ENCODE data around the gene VAMP8.
"Not testable (repeated sequence)": the region's sequence is repeated elsewhere in the genome, so short reads cannot be mapped to it uniquely, and the experiment has no call there.

Gene VAMP8

GRCh38 chr2:85579266-85579935, 2.0 kb downstream of the VAMP8 start:
- DNase-seq (ENCODE audit: low spot score), result no peak

- no peak for DNase-seq (ENCODE audit: low spot score)
Observed at GRCh38 chr2:85580206-85580605, 2.8 kb downstream of the VAMP8 start.

DNA sequence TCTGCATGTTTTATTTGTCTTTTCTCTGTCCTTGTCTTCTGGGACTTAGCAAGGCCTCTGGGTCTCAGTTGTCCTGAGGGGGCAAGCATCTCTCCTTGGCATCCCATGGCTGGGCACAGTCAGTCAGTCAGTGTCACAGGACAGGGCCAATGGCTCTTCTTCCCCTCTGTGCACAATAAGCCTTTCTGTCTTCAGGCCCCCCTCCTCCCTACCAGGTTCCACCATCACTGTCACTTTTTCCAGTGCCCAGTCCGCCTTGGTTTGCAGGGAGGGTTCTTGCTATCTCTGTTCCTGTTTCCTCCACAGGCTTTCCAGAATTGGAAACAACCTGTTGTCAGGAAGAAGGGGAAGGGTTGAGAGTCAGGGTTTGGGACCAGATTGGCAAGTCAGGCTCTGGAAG, 5.1 kb downstream of the VAMP8 start:
- no peak for DNase-seq (ENCODE audit: low spot score)

GRCh38 chr2:85583667-85584353, 6.4 kb downstream of the VAMP8 start:
- DNase-seq (ENCODE audit: low spot score), result no peak

GRCh38 chr2:85584354-85584856, 7.0 kb downstream of the VAMP8 start, which contains the start of gene VAMP5:
Gene VAMP5, plus strand, starts transcription at chr2:85584431. Its CDS starts 60 bp downstream, at chr2:85584491.
- peak; percentile 55 for DNase-seq (ENCODE audit: low spot score)

DNA sequence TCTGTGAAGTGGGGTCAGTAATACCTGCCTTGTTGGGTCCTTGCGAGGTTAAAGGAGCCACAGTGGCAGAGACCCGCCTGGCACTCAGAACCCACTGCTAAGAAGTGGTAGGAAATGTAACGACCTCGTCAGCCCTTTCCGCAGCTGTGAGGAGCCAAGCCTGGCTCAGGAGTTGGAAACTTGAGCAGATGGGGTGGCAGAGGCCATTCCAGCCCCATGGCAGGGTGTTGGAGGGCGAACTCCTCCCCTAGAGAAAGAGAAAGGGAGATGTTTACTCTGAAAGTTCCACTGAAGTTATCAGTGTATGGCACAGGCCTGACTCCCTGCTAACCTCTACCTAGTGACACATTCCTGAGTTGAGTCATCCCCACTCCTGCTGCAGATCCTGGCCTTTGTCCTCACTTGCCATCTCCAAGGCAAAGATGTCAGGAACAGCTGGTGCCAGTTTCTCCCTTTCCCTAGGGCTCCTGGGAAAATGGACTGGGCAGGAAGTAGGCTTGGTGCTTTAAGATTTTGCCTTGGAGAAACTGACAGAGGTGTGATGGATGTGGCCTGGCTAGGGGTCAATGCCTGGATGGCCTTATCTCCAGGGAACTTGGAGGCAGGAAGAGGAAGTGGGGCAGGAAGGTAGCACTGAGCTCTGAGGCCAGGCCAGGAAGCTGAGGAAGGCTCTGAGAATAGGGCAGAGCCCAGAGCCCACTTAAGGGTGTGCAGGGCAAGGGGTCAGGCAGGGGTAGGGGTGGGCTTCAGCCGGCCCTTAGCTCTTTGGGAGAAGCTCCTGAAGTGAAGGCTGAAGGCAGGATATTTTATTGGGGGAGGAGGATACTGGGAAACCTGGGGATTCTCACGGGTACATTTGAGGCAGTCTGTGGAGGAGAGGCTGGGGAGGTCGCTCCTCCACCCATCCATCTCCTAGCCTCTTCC, 7.7 kb downstream of the VAMP8 start:
- DNase-seq (ENCODE audit: low spot score), result peak; percentile 85

DNA sequence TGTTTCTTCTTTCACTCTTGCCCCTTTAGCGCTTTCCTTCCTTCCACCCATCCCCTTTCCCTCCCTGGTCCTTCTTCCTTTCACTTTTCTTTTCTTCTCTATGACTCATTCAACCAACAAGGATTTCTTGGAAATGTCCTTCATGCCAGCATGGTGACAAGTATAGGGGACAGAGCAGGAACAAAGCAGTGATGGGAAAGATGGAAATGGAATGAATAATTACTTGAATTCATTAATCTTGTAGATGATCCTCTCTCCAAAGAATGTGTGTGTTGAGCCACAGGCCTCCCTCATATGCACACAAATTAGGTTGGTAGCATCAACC, 8.4 kb downstream of the VAMP8 start:
- DNase-seq (ENCODE audit: low spot score), result peak; percentile 88

DNA sequence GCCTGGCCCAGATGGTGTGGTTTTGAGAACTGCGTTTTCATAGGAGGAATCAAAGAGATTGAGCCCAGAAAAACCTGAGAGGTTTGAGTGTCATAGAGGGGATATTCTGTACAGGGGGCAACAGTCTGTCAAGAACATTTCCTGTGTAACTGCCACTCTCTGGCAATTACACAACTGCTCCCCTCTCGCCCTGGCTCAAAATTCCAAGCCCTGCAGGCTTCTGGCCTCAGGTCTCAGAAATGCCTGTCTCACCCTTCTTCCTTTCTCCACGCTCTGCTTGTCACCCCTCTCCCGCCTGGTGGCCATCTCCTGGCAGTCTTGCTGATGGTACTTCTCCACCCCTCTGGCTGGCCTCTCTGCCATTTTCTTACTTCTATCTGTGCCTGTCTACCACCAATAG, 10.8 kb downstream of the VAMP8 start:
- no peak for DNase-seq (ENCODE audit: low spot score)

DNA sequence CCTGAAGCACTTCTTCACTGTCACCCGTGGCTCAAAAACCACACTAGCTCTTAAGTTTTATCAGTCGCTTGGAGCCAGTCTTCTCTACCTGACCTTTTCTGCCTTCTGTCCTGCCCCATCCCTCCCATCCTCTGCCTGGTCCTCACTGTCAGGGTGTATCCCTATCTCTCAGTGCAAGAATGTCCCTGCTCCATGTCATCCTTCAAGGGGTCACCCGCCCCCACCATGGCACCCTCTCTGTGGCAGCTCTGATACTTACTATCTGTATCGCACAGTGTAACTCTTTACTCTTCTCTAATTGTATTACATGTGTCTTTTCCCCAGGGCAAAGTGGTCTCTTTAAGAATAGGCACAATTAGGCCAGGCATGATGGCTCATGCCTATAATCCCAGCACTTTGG, 11.3 kb downstream of the VAMP8 start:
- DNase-seq (ENCODE audit: low spot score), result no peak

GRCh38 chr2:85589181-85589580, 11.8 kb downstream of the VAMP8 start:
- no peak for DNase-seq (ENCODE audit: low spot score)

GRCh38 chr2:85589982-85590791, 12.8 kb downstream of the VAMP8 start:
- DNase-seq (ENCODE audit: low spot score), result peak; percentile 92

DNA sequence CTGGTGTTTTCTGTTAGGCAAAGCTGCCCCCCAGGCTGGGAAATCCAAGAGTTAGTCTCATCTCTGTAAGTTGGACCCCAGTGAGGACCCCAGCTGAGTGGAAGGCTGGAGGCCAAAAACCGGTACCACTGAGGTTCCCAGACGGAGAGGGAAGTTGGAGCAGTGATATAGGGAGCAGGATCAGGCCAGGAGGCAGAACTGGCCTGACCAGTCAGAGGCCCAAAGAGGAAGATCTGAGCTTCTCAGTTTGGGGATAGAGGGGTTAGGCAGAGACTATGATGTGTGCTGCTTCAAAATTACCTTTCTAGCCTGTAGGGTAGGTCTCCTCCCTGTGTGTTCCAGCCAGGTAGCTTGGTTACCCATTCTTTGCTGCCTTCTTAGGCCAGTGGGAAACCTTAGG, 13.6 kb downstream of the VAMP8 start:
- no peak for DNase-seq (ENCODE audit: low spot score)

GRCh38 chr2:85591563-85591962, 14.2 kb downstream of the VAMP8 start:
- no peak for DNase-seq (ENCODE audit: low spot score)

GRCh38 chr2:85592299-85592698, 14.9 kb downstream of the VAMP8 start:
- DNase-seq (ENCODE audit: low spot score), result not testable (repeated sequence)

DNA sequence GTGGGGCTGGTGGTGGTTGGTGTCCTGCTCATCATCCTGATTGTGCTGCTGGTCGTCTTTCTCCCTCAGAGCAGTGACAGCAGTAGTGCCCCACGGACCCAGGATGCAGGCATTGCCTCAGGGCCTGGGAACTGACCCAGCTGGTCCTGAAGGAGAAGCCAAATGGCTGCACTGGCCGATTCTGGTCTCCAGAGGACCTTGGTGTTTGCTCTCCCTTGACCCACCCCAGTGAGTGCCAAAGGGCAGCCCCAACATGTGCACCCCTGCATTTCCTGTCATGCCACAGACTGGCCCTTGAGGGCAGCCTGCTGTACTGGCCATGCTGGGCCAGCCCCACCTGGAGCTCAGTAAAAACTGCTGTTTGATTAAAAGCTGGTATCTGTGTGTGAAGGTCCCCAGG, 15.6 kb downstream of the VAMP8 start:
- no peak for DNase-seq (ENCODE audit: low spot score)

- no peak for DNase-seq (ENCODE audit: low spot score)
Observed at GRCh38 chr2:85594715-85595300, 17.4 kb downstream of the VAMP8 start.

DNA sequence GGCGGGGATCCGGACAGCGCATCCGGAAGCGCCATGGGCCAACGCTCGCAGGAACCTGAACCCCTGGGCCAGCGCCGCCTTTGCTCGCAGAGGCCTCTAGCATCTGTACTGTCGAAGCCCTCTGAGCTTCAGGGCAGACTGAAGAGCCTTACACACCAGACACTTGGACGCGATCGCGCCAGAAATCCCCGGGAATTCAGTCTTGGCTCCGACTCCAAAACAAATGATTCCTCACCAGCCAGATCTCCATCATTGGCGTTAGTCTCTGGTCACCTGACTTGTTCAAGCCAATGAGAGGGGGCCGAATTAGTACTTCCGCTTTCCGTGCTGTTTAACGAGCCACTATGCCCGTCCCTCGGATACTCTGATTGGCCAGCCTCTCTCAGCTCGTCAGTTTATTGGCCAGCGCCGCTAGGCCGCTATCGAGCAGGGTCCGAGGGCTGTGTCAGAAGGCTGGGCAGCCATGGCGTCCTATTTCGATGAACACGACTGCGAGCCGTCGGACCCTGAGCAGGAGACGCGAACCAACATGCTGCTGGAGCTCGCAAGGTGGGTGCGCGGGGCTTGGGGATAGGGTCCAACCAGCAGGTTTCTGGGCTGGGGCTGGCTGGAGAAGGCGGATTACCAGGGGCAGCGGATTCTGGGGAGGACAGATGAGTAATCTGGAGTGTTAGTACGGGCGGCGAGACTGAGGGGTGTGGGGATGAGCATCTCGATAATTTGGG, 18.1 kb downstream of the VAMP8 start, which contains the start of gene RNF181:
RNF181 (plus strand) TSS at position 445 of the 725 bp plus-strand sequence; CDS start at position 464, 19 bp downstream.
- peak; percentile 99 for DNase-seq (ENCODE audit: low spot score)

DNA sequence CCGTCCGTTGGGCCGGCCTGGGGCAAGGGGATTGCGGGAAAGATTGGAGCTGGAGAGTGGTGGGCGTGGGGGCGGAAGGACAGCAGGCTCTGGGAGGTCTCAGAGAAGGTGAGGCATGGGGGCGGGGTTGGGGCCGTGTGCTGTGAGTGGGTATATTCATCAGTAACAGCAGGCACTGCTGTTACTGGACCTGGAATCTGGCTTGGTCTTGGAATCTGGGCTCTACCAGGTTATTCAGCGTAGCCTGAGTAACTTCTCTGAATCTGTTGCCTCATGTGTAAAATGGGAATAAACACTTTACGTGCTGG, 18.6 kb downstream of the VAMP8 start:
- peak; percentile 29 for DNase-seq (ENCODE audit: low spot score)

- DNase-seq (ENCODE audit: low spot score), result no peak
Observed at GRCh38 chr2:85596486-85597143, 19.2 kb downstream of the VAMP8 start.

DNA sequence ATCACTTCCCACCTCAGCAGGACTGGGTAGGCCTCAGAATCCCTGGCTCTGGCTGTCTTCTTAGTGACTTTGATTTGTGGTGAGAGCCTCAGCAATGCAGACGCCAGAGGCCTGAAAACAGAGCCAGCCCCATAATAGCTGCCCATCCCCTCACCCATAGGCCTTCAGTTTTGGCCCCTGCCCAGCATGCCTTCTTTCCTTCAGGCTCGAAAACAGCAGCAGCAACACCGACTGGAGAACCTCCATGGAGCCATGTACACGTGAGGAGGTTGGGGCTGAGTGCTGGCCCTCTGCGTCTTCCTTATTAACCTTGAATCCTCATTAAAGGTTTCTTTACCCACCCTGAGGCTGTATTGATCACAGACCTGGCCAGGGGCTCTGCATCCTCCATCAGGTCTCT, 19.9 kb downstream of the VAMP8 start:
- no peak for DNase-seq (ENCODE audit: low spot score)
